HK-2 (cell line): ENCODE results near the gene EGLN1.
"Not testable (repeated sequence)": the region's sequence is repeated elsewhere in the genome, so short reads cannot be mapped to it uniquely, and the experiment has no call there.

ENCODE experiments used
- DNase-seq: peaks from one replicate; pipeline ENCODE4 v3.0.0-alpha.2; 2018; ENCODE audit not compliant: unreplicated experiment

EGLN1 gene

DNA sequence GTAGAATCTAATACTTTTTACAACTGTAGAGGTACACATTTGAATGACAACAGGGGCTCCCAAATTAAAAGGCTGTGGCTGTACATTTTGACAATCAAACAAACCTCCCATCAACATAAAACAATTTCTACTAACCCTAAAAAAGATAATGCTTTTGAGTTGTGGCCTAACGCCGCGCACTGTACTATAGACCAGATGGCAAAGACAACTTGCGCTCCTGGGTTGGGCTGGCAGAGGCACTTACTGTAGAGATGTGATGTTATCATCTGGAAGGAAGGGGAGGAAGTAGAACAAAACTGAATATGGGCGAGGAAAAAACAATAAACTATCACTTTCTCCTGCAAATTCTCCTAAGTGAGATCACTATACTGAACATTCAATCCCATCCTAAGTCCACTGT, 57.9 kb downstream of the EGLN1 start:
- no peak for DNase-seq

DNA sequence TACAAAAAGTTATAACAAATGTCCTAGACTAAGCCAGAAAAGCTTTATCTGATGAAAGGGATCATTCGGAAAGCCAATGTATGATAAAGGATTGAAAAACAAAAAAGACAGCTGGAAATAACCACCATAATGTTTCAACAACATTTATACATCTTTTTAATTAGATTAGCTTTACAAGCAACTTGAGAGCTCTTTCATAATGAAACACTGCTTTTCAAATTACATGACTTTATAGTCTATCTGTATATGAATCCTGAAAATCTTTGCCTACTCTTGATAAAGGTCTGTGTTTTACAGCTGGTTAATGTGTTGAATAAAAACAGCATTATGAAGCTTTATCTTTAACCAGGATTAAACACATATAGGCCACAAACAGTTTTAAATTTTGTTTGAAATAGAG, 58.5 kb downstream of the EGLN1 start:
- no peak for DNase-seq

DNA sequence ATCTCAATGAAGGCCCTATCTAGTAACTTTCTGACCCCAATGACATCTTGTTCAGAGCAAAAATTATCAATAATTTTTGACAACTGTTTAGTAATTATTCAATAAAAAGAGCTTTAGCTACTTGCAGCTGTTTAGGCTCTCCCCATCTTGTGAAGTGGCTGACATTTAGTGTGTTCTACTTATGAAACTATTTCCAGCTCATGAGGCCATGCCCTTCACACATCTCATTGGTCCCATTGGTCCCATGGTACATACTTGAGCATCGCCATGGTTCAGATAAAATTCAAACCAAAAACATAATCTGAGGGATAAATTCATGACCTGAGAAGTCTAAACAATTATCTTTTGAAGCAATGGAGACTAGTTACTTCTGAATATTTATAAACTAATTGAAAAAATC, 59.8 kb downstream of the EGLN1 start:
- no peak for DNase-seq

DNA sequence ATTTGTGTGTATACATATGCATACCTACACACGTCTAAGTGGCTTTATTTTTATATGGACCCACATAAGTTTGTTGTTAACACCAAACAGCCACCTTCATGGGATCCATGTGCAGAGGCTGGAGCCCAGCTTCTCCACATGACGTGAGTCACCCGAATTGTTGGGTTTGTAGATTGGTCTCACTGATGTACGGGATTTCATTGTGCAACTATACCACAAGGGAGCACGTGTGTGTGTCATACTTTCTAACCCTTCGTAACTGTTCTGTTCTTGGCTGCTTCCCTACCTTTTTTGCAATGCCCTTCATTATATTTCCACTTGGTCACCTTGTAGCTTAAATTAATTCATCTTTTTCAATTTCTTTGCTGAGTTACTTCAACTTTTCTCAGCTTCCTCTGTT, 63.0 kb downstream of the EGLN1 start:
- no peak for DNase-seq

- peak; percentile 51 for DNase-seq
Measured at GRCh38 chr1:231357831-231358354, 64.2 kb downstream of the EGLN1 start.

DNA sequence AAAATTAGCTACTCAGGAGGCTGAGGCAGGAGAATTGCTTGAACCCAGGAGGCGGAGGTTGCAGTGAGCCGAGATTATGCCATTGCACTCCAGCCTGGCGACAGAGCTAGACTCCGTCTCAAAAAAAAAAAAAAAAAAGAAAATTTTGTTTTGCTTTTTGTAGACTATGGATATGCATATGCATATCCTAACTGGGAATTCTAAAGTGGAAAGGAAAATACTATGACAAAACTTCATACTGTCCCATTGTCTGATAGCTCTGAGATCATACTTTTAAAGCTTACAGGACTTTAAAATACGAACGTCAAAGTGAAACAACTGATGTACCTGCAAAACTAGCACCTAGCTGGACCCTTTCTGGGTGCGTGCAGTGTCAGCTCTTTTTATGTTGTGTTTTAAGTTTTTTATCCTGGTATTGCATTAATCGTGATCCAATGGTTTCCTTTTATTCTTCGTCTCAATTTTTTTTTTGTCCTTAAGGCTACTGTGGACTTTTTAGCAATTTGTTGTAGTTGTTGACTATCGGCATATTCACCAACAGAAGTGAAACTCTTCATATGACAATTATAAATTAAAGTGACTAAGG, 64.8 kb downstream of the EGLN1 start:
- DNase-seq = no peak

DNA sequence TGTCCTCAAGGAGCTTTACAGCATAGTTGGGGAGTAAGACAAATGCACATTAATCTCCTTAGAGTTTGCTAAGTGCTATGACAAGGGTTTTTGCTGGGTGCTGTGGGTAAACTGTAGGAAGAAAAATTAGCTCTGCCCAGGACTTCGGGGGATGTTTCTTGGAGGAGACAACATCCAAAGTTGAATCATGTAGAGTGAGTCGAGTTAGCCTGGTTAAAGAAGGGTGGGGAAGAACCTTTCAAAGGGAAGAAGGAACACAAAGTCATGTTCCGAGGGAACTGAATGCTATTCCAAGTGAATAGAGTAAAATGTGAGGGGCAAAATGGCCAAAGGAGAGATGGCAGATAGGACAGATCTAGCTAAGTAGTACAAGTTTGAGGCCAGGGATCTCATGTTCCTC, 66.9 kb downstream of the EGLN1 start:
- DNase-seq = no peak

DNA sequence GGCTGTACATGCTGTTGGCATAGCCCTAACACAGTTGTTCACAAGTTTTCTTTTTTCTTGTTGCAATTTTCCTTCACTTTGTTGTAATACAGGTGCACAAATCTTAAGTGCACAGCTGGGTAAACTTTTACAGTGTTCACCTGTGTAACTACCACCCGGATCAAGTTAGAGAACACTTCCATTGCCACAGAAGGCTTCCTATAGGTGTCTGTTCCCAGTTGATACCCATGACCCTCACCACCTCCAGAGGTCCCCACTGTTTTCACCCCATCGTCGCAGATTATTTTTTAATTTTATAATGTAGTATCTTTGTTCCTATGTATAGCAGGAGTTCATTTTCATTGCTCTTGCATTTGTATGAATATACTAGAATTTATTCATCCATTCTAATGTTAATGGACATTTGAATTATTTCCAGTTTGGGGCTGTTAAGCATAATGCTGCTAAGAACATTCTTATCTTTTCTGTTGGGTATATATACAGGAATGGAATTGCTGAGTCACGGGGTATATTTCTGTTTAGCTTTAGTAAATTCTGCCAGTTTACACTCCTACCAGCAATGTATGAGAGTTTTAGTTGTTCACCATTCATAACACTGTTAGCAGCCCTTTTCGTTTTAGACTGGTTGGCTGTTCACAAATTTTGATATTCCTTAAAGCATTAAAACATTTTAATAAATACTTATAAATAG, 67.6 kb downstream of the EGLN1 start:
- no peak for DNase-seq

GRCh38 chr1:231353086-231353485, 69.0 kb downstream of the EGLN1 start:
- no peak for DNase-seq

GRCh38 chr1:231351816-231352215, 70.3 kb downstream of the EGLN1 start:
- no peak for DNase-seq

GRCh38 chr1:231348856-231349255, 73.2 kb downstream of the EGLN1 start:
- not testable (repeated sequence) for DNase-seq

- no peak for DNase-seq
Measured at GRCh38 chr1:231348442-231348841, 73.6 kb downstream of the EGLN1 start.

DNA sequence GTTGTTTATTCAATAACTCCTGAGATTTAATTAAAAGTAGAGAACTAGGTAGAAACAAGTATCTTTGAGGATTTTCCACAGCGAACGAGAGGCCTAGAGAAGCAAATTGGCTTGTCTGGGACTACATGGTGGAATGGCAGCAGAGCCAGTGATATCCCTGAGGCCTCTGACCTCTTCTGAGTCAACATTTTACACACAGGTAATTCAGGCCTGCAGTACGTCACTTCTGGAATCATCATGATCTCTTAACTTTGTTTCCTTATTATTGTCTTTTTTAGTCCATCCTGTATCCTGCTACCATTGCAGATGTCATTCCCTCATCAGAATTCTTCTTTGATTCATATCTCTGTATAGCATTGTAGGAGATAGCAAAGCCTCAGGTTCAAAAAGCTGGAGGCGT, 74.1 kb downstream of the EGLN1 start:
- no peak for DNase-seq

DNA sequence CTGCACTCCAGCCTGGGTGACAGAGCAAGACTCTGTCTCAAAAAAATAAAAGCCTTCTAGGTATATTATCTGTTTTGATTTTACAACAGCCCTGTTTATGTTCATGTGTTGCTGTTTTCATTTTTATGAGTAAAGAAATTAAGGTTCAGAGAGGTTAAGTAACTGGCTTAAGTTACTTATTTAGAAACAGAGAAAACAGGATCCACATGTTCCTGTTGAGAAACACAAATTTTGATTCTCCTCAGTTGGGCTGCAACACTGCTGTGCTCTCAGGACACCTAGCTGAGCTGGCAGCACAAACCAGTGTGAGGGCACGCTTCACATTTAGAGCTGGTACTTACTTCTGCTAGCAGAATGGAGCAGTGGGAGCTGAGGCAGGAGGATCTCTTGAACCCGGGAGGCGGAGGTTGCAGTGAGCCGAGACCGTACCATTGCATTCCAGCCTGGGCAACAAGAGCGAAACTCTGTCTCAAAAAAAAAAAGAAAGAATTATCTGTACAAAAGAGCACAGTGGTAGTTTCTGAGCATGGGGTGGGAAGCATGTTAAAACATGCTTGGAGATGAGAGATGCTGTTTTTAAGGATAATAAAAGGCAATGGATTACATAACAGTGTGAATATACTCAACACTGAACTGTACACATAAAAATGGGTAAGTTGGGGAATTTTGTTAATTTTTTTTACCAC, 81.6 kb downstream of the EGLN1 start:
- DNase-seq = no peak

DNA sequence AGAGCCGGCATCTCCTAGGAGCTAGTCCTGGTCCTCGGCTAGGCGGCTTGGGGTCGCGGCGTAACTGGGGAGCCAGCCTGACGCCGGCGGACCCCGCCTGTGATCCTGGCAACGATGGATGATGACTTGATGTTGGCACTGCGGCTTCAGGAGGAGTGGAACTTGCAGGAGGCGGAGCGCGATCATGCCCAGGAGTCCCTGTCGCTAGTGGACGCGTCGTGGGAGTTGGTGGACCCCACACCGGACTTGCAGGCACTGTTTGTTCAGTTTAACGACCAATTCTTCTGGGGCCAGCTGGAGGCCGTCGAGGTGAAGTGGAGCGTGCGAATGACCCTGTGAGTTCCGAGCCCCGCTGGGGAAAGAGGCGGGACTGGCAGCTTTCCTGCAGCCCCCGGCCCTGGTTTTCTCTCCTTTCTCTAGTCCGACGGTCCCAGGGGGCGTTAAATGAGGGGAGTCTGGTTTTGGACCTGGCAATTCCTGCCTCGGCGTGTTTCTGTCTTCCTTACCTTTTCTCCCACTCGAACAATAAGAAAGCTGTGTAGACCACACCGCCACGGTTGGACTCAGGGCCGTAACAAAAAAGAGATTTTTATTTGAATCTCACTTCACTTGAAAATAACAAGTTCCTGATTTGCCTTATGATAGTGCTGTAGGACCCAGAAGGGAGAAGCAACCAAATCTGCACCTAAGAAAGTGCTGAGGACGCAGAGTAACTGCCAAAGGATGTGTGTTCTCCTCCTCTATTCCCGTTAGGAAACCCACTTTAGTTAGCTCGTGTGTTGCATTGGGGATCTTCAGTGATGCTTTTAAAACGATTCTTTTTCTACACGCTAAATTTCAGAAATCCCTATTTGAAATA, 83.6 kb downstream of the EGLN1 start, which contains the start of gene SPRTN:
Gene SPRTN, plus strand, starts transcription at position 24 of the 859 bp plus-strand sequence. Its CDS starts 91 bp downstream, at position 115.
- DNase-seq = no peak

GRCh38 chr1:231337472-231338269, 84.4 kb downstream of the EGLN1 start, which contains the start of gene EXOC8:
Gene EXOC8, minus strand, starts transcription at chr1:231337852. Its CDS starts 107 bp downstream, at chr1:231337745.
- peak; percentile 100 for DNase-seq

- peak; percentile 26 for DNase-seq
Measured at GRCh38 chr1:231337043-231337471, 85.0 kb downstream of the EGLN1 start.

DNA sequence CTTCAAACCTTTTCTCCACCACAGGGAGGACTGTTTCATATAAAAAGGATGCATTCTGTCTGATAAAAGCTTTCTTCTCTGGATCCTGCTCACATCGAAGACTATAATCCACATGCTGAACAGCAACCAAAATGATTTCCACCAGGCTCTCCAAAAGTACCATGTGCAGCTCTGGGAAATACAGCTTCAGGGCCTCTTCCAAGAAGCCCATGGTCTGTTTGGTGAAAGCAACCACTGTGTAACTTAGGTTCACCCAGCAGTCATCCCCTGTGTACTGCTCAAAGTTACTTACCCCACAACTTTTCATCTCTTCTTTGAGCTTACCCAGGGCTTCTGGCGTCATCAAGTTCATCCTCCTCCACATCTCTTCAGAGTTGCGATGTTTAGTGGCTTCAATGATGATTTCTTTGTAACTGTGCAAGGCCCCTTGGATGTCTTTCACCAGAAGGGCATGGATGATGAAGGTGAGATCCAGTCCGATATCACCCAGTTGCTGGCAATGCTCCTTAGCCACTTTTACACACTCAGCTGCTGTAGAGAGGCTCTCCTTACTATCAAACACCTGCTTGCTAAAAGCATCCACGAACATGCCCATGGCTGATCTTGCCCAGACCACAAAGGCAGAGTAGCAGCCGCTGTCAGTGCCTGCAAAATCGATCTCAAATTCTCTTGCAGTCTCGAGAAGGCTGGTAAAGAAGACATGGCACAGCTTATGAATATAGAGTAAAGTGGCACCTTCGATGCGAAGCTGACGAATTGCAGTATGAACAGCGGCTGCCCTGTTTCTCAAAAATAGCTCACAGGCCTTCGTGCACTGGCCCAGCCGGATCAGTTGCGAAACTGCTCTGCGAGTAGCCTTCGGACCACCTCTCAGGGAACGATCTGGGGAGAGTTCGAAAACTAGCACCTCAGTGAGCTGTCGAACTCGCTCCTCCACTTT, 86.2 kb downstream of the EGLN1 start:
- no peak for DNase-seq

DNA sequence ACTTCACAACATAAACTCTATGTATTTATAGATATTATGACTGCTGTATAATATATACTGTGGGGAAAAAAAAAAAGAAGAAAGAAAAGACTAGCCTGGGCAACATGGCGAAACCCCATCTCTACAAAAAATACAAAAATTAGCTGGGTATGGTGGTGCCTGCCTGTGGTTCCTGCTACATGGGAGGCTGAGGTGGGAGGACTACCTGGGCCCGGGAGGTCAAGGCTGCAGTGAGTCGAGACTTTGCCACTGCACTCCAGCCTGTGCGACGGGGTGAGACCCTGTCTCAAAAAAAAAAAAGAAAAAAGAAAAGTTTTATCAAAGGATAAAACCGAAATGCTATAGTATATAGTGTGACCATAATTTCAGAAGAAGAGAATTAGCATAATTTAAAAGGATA, 87.1 kb downstream of the EGLN1 start:
- DNase-seq = no peak
